Cardiac fibroblast (primary cell): ENCODE data around the gene ABCA13.

ENCODE experiments used
- DNase-seq, 2 donors: peaks; one replicate each; pipeline versions ENCODE4 v3.0.0 to v3.0.0-alpha.2; 2010; ENCODE audit warnings: low read depth in 2 of 2
- H3K4me3 ChIP-seq, 2 donors: replicated peaks in 1 of 2; 1 replicate in 1 of 2; 2 replicates in 1 of 2; pipeline ENCODE4 v1.5.1; 2011; ENCODE audit warnings: low read depth in 2 of 2, low read length in 2 of 2, mild to moderate bottlenecking in 2 of 2, moderate library complexity in 1 of 2
- TF ChIP-seq, protein P1 (sequence below): IDR thresholded peaks from one replicate; pipeline ENCODE4 v1.5.1; 2011; ENCODE audit warnings: low read depth, mild to moderate bottlenecking, low read length, inconsistent platforms

Gene ABCA13

DNA sequence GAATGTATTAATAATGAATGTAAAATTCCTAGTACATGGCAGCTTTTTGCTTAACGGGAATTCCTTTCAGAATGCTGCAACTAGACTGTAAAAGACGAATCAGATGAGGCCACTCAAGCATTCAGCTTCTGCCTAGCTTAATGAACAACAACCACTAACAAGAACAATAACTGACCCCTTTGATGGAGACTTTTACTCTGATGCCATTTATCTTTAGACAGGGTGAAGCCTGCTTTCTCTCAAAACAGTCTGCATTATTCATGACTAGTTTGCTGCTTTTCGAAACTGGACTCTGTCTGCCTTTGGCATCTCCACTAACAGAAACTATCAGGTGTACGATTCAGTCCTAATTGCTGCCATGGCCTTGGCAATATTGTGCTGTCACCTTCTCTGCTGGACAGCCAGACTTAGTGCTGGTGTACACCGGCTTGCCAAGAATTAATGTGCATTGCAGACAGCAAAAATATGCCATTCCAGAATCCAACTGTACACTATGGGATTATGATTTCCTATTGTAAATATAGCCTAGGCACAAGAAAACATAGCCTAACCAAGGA is 457.6 kb downstream of the ABCA13 start:
- H3K4me3 ChIP-seq, result no peak overlapping the region
- DNase-seq, result no peak
- TF ChIP-seq, protein P1, sequence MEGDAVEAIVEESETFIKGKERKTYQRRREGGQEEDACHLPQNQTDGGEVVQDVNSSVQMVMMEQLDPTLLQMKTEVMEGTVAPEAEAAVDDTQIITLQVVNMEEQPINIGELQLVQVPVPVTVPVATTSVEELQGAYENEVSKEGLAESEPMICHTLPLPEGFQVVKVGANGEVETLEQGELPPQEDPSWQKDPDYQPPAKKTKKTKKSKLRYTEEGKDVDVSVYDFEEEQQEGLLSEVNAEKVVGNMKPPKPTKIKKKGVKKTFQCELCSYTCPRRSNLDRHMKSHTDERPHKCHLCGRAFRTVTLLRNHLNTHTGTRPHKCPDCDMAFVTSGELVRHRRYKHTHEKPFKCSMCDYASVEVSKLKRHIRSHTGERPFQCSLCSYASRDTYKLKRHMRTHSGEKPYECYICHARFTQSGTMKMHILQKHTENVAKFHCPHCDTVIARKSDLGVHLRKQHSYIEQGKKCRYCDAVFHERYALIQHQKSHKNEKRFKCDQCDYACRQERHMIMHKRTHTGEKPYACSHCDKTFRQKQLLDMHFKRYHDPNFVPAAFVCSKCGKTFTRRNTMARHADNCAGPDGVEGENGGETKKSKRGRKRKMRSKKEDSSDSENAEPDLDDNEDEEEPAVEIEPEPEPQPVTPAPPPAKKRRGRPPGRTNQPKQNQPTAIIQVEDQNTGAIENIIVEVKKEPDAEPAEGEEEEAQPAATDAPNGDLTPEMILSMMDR, result no peak

DNA sequence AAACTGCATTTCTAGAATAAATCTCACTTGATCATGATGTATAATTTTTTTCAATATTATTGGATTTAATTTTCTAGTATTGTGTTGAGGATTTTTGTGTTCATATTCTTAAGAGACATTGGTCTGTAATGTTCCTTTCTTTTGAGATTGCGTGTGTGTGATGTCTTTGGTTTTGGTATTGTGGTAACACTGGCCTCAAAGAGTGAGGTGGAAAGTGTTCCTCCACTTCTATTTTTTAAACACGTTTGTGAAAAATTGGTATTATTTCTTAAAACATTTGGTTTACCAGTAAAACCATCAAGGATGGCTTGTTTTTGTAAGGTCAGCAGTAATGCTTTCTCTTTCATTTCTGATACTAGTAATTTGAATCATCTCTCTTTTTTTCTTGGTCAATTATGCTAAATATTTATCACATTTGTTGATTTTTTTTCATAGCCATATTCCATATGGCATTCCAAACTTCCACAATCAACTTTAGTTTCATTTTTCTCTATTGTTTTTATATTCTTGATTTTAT is 462.9 kb downstream of the ABCA13 start:
- no peak overlapping the region for H3K4me3 ChIP-seq
- TF ChIP-seq, protein P1, result no peak
- no peak for DNase-seq

DNA sequence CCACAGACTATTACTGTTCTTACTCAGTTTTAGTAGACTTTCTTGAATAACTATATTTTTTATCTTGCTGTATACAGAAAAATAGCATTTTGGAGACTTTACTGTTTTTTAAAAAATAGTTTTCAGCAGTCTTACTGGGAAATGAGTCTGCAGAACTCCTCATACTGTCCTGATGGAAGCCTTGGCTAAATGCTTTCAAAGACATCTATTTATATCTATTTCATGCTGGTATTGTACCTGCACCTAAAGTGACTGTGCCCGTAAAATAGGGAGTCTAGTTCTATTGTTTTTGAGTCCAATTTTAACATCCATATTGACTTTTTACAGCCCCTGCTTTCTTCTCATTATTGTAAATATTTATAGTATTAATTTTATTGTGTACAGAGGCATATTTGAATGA is 464.5 kb downstream of the ABCA13 start:
- TF ChIP-seq, protein P1, result no peak
- no peak for DNase-seq
- no peak overlapping the region for H3K4me3 ChIP-seq

DNA sequence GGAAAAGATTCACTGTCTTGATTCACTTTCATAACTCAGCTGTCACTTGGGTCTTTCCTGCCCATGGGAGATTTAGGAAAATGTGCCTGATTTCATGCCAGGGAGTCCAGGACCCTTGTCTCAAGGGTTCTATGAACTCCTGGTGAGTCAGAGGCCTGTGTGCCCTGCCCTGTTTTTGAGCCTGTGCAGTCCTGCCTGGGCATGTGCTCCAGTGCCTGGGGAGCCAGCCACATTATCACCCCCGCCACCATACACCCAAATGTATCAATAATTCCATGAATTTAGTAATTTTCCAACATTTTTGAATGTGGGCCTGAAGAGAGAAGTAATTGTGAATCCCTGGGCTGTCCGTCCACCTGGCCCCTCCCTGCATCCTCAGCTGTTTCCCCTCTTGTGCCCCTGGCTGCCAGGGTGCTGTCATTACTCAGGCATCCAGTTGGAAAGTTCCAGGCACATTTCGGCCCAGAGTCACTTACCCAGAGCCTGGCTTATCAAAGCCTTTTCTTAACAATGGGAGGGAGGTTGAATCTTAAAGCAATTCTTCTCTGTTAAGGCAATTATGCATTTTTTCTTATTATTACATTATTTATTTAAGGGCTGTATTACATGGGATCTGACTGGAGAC is 465.2 kb downstream of the ABCA13 start:
- no peak overlapping the region for H3K4me3 ChIP-seq
- peak in 1 of 2 donors; percentile 0 for DNase-seq
- TF ChIP-seq, protein P1, result no peak

DNA sequence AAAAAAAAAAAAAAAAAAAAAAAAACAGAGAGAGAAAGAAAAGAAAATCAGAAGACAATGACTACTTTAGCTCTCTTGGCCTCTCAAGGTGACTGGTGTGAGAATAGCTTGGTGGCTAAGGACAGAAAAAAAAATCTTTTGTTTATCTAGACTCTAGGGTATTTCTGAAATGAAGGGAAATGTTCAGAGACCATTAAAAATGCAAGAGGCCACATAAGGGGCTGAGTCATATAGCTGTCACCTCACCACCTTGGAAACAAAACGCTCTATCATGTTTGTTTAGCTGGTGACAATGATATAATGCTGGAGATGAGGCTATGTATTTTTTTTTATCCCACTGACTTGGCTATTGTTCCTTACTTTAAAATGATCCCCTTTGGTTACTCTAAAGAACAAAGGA is 466.1 kb downstream of the ABCA13 start:
- no peak overlapping the region for H3K4me3 ChIP-seq
- TF ChIP-seq, protein P1, result no peak
- peak in 1 of 2 donors; percentile 14 for DNase-seq

DNA sequence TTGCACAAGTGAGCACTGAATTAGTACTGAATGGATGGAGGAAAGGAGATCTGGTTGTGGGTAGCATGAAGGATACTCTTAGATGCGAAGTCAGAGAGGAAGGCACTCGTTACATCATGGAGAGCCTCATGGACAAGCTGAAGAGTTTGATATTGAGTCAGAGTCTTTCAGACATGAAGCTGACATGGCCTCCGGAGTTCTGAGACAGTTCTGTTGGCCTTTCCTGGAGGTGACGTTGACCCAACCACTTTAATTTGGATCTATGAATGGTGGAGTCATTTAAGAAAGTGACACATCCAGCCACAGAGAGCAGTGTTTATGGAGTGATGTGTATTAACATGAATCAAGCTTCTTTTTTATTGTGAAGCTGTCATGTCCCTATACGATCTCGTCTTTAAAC is 466.8 kb downstream of the ABCA13 start:
- no peak for DNase-seq
- TF ChIP-seq, protein P1, result no peak
- H3K4me3 ChIP-seq, result no peak overlapping the region
